Left ventricle myocardium inferior (tissue), 1 donor: ENCODE results near the gene OR8B8. TPM values are rescaled to one million over a fixed set of nuclear protein-coding genes. Genes with fewer than 3 reads are reported as not detected.
"Not testable (repeated sequence)": the region's sequence is repeated elsewhere in the genome, so short reads cannot be mapped to it uniquely, and the experiment has no call there.

Source experiments
- DNase-seq: peaks from one replicate; pipeline ENCODE4 v3.0.0-alpha.2; 2020
- H3K27ac ChIP-seq: fragments of 200-600 bp; replicated peaks from 2 replicates; pipeline ENCODE4 v1.8.0; 2021
- H3K27me3 ChIP-seq: fragments of 200-600 bp; 2 replicates; pipeline ENCODE4 v1.8.0; 2021; ENCODE audit warnings: low read depth
- H3K36me3 ChIP-seq: fragments of 200-600 bp; 2 replicates; pipeline ENCODE4 v1.8.0; 2021
- H3K4me1 ChIP-seq: fragments of 200-600 bp; 2 replicates; pipeline ENCODE4 v1.8.0; 2021
- H3K4me3 ChIP-seq: fragments of 200-600 bp; 2 replicates; pipeline ENCODE4 v1.8.0; 2021; ENCODE audit warnings: mild to moderate bottlenecking, moderate library complexity
- H3K9me3 ChIP-seq: fragments of 200-600 bp; replicated peaks from 2 replicates; pipeline ENCODE4 v1.8.0; 2021
- intact Hi-C: fragments of 100-400 bp; cut with micrococcal nuclease; formaldehyde crosslinking; loops from one replicate; pipeline ENCODE4 v1.11.0; 2022
- total RNA-seq: library from RNA; stranded (reverse); fragmentation: NEBNext Ultra II Directional; extraction: Animal tissue kit (Norgen Biotek cat#: 25700); gene quantifications from one replicate; pipeline ENCODE4 v1.2.1, GENCODE V29; 2021
- TF ChIP-seq, protein P1 (sequence below): fragments of 200-600 bp; IDR thresholded peaks from 2 replicates; pipeline ENCODE4 v1.8.0; 2021; ENCODE audit warnings: antibody characterized with exemption, mild to moderate bottlenecking, borderline replicate concordance
- donor health status: DM: no; HTN: yes; CAD: no; lungs with severe emphysema.

The OR8B8 gene
- total RNA-seq, 1 donor from 2014 or later = not detected

DNA sequence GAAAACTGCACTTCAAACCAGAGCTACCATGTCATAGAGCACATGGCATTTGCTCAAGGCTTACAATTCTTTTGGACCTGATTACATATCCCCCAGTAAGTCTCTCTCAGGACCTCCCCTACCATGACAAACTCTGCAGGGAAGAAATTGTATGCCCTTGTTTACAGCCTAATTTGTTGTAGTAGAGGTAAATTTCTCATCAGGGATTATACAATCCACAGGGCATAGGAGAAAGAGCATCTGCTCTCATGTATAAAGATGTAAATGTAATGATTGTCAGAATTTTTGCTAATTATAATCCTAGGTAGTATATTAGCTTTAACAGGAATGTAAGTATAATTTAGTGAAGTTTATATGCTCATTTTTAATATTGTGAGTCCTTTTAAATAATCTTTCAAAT is 46.6 kb downstream of the OR8B8 start, which contains the start of gene OR8B3:
Gene OR8B3 (minus strand): TSS at position 101 of the 400 bp plus-strand sequence. CDS start 1,673 bp downstream, outside the sequence.
- no peaks in the 10 kb centered on the region for H3K9me3 ChIP-seq
- H3K36me3 ChIP-seq = no peaks in the 10 kb centered on the region
- TF ChIP-seq, protein P1, sequence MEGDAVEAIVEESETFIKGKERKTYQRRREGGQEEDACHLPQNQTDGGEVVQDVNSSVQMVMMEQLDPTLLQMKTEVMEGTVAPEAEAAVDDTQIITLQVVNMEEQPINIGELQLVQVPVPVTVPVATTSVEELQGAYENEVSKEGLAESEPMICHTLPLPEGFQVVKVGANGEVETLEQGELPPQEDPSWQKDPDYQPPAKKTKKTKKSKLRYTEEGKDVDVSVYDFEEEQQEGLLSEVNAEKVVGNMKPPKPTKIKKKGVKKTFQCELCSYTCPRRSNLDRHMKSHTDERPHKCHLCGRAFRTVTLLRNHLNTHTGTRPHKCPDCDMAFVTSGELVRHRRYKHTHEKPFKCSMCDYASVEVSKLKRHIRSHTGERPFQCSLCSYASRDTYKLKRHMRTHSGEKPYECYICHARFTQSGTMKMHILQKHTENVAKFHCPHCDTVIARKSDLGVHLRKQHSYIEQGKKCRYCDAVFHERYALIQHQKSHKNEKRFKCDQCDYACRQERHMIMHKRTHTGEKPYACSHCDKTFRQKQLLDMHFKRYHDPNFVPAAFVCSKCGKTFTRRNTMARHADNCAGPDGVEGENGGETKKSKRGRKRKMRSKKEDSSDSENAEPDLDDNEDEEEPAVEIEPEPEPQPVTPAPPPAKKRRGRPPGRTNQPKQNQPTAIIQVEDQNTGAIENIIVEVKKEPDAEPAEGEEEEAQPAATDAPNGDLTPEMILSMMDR = no peak
- no peak within 1 kb of the TSS for H3K27ac ChIP-seq
- no peak within 1 kb of the TSS for H3K4me3 ChIP-seq
- intact Hi-C loops = no loop called here
- H3K27me3 ChIP-seq = no peaks in the 10 kb centered on the region
- H3K4me1 ChIP-seq = no peaks in the 10 kb centered on the region
- no peak for DNase-seq

DNA sequence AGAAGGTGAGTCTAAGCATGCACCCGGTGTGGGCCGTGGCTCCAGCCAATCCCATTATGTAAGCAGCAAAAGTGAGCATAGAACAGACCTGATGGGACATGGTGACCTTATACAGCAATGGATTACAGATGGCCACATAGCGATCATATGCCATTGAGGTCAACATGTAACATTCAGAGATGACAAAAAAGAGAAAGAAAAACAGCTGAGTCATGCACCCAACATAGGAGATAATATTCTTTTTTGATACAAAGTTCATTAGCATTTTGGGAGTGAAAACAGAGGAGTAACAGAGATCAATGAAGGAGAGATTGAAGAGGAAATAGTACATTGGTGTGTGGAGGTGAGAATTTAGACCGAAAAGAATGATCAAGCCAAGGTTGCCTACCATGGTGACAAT is 48.6 kb downstream of the OR8B8 start:
- H3K27me3 ChIP-seq, H3K4me3 ChIP-seq, H3K27ac ChIP-seq, H3K9me3 ChIP-seq, H3K36me3 ChIP-seq, intact Hi-C loops, DNase-seq, H3K4me1 ChIP-seq: not testable (repeated sequence)

DNA sequence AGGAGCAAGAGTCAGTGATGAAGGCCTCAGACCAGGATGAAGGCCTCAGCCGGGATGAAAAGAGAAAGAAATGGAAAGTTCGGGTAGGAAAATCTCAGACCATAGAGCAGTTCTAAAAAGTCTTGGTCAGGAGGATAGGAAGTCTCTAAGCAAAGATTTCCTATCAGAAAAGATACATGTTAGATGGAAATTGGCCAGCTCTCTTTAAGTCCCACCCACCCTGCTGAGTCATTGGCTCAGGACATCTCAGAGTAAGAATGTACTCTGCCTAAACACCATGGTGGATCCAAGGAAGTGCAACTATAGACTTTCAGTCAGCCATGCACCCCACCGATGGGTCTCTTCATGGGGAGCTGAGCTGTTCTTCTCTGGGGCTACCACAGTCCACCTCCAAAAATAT is 51.1 kb downstream of the OR8B8 start:
- intact Hi-C loops = no loop called here
- H3K36me3 ChIP-seq = no peaks in the 10 kb centered on the region
- no peaks in the 10 kb centered on the region for H3K4me1 ChIP-seq
- no peak overlapping the region for H3K4me3 ChIP-seq
- DNase-seq = no peak
- TF ChIP-seq, protein P1 = no peak
- no peaks in the 10 kb centered on the region for H3K9me3 ChIP-seq
- H3K27me3 ChIP-seq = peaks cover 6% of the 10 kb centered on the region
- no peak overlapping the region for H3K27ac ChIP-seq

Other genes starting within 250 kb of the OR8B8 start
- not detected for gene OR8G1, start 204.6 kb downstream of the OR8B8 start, total RNA-seq
- not detected for gene OR8G5, start 189.3 kb downstream of the OR8B8 start, total RNA-seq
- gene OR8D1, start 131.7 kb downstream of the OR8B8 start, total RNA-seq = not detected
- not detected for gene OR8D2, start 125.5 kb downstream of the OR8B8 start, total RNA-seq
- not detected for gene OR8B2, start 61.2 kb downstream of the OR8B8 start, total RNA-seq
- gene OR8B3, start 46.7 kb downstream of the OR8B8 start, total RNA-seq = not detected
- not detected for gene OR8B4, start 20.8 kb downstream of the OR8B8 start, total RNA-seq
- gene OR8B12, start 98.0 kb upstream of the OR8B8 start, total RNA-seq = not detected
- gene OR8A1, start 124.3 kb upstream of the OR8B8 start, total RNA-seq = not detected
- gene PANX3, start 165.7 kb upstream of the OR8B8 start, total RNA-seq = not detected
- gene TBRG1, start 177.2 kb upstream of the OR8B8 start, total RNA-seq = 23.3 TPM
- 68.8 TPM for gene SIAE, start 228.0 kb upstream of the OR8B8 start, total RNA-seq
- gene SPA17, start 228.2 kb upstream of the OR8B8 start, total RNA-seq = 3.0 TPM